SIG-M5 treated with dmso at 0.1 percent for 504 hours (cell line): ENCODE data around the gene GLCCI1.
A peak's percentile ranks its signal among the peaks of the same experiment; 100 is the strongest.
"Not testable (repeated sequence)": the region's sequence is repeated elsewhere in the genome, so short reads cannot be mapped to it uniquely, and the experiment has no call there.

Source experiments
- DNase-seq: peaks from one replicate; lab custom pipeline; 2025; ENCODE audit not compliant: unreplicated experiment; lab: John Stamatoyannopoulos, UW

Gene GLCCI1

GRCh38 chr7:8089036-8089780, 120.6 kb downstream of the GLCCI1 start:
- no peak for DNase-seq

DNA sequence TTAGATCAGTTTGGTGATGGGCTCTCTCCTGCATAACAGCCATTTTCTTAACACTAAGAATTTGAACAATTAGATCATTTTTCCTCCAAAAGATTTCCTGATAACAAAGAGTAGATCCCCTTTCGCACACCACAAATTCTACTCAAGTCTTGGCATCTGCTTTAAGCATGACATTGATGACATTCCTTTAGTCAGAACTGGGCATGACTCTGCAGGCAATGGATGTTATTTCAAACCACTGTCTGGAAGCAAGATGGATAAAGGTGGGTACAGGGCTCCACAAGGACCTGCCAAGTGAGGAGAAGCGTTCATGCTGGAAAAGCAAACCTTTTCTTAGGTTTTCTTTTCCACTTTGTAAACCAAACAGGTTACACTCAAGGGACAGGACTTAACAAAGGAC, 123.5 kb downstream of the GLCCI1 start:
- no peak for DNase-seq

- no peak for DNase-seq
Measured at GRCh38 chr7:8094164-8095140, 125.9 kb downstream of the GLCCI1 start.

GRCh38 chr7:8101292-8101691, 132.7 kb downstream of the GLCCI1 start:
- DNase-seq = not testable (repeated sequence)

- no peak for DNase-seq
Measured at GRCh38 chr7:8103282-8103681, 134.7 kb downstream of the GLCCI1 start.

DNA sequence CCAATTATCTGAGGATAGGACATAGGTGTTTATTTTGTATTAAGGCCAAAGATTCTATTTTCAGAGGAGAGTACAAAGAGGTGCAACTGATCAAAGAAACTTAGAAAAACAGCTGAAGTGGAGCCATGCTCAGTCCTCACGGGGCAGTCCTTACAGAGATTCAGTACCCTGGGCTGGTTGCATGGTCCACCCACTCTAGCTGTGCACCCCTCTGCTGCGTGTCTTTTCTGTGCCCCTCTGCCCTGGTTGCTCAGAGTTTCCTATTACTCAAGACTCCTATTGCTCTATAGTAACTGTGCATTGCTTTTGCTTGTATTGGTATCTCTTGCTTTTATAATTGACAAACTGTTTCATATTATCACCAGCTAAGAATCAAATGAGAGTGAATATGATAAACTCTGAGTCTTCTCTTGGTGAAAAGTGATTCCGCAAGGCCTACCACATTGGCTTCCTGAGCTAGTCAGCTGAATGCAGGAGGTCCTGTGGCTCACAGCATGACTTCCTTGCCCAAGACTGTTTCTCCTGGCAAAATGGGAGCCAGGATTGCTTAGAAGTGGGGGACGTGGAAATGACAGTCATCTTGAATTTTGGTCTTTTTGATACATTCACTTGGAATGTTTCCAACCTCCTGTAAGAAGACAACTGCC, 137.0 kb downstream of the GLCCI1 start:
- DNase-seq = no peak

DNA sequence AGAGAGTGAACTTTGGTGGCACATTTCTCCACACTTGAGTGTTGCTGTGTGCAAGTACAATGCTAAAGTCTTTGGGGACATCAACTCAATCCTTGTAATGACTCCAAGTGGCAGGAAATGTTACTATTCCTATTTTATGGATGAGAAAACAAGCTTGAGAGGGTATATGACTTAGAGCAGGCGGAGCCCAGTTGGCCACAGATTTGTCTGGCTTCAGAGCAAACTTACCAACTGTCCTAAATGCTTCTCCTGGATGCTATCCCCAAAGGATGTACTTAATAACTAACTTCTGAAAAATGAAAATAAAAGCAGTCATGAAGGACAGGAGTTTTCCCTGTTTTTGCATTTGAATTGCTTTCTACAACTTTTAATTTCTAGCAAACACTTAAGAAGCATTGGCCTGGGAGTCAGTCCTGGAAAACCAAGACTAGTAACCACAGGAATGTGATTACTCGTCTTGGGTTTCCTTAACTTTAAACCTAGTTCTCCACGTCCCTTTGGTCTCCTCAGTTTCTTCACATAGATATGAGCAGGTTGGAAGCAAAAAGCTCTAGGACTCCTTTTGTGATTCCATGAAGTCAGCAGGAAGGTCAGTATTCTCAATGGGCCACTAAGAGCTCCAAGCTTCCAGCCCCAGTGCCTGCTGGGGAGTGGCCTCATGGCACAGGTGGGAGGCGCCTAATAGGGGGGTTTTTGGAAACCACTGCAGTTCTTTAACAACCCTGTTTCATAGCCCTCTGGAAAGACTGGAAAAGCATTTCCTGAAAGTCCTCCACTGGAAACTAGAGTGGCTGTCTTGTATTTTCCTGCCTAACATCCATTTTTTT, 140.8 kb downstream of the GLCCI1 start:
- DNase-seq = no peak

GRCh38 chr7:8111282-8111960, 142.8 kb downstream of the GLCCI1 start:
- DNase-seq = no peak

- DNase-seq = no peak
Measured at GRCh38 chr7:8112685-8113084, 144.1 kb downstream of the GLCCI1 start.

DNA sequence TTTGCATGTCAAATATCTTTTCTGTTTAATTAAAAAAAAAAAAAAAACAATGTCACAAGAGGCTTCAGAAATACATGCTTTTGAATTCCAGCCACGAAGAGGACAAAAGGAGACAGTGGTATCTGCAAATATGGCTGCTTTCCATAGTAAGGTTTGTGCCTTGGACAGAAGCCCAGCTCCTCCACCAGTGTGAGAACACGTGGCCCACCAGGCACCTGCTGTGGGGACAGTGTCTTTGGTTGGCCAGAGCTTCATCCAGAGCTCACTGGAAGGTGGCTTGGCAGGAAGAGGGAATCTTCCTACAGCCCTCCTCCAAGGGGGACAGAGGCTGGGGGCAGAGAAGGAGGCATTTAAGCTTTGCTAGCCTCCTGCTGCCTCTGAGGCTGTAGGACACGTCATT, 144.6 kb downstream of the GLCCI1 start:
- no peak for DNase-seq

DNA sequence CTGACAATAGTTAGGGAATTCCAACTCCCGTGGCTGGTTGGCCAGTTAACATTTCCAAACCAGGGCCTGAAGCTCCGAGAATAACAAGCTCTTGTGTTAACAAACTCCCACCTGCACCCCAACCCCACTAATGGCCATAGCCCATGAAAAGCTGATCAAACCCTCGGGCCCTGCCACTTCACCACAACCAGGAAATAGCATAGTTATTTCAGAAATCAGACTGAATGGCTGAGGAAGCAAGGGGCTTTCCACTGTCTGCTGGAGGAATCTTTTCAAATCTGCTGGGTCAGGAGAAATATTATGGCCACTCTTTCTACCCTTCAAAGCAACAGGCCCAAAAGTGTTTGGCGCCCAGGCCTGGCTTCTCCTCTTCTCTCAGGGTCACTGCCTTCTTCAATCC, 145.6 kb downstream of the GLCCI1 start:
- DNase-seq = no peak

- no peak for DNase-seq
Measured at GRCh38 chr7:8115547-8116402, 147.2 kb downstream of the GLCCI1 start.

GRCh38 chr7:8117195-8117594, 148.6 kb downstream of the GLCCI1 start:
- DNase-seq = no peak

GRCh38 chr7:8119262-8119661, 150.7 kb downstream of the GLCCI1 start:
- no peak for DNase-seq

DNA sequence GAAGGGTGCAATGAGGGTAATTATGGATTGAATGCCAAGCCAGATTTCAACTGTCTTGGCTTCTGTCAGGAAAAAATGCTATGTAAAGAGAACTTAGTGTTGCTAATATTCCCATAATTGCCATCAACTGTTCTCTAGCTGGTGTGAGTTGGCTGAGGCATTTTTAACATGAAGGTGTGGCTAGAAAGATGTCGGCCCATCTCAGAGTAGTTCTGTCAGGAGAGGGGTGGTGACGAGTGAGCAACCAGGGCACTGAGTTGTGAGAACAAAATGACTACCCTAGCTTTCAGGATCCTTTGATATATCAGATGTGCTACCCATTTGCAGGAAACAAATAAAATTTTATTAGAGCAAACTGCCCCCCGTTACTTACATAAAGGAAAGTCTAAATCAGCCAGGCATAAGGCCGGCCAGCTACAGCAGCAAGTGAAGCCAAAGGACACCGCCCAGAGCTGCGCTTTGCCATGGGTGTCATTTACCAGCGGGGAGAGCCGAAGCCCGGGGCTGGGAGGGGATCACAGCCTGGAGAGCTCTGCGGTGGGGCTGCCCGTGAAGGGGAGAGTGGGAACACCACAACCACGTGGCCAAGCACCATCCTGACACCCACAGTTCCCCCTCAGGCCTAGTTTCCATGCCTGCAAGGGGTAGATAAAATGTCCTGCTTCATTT, 151.9 kb downstream of the GLCCI1 start:
- DNase-seq = no peak

GRCh38 chr7:8121243-8121642, 152.6 kb downstream of the GLCCI1 start:
- DNase-seq = no peak

- peak; percentile 53 for DNase-seq
Measured at GRCh38 chr7:8125680-8126444, 157.3 kb downstream of the GLCCI1 start.

- no peak for DNase-seq
Measured at GRCh38 chr7:8126601-8127167, 158.1 kb downstream of the GLCCI1 start.
